ENCODE data around the gene KIAA1671.

GRCh38 chr22:25166266-25167040 lies 213.9 kb downstream of the KIAA1671 start:
- no peak for TF ChIP-seq CTCF (conservative IDR thresholded peaks at IDR 0.05; ENCODE audit: low read depth, low read length)
- TF ChIP-seq BHLHE40 (IDR thresholded peaks at IDR 0.05; ENCODE audit: low read depth, low read length), result no peak
- no peak for TF ChIP-seq USF2 (IDR thresholded peaks at IDR 0.05; ENCODE audit: low read depth, low read length)
- TF ChIP-seq SMC3 (IDR thresholded peaks at IDR 0.05; ENCODE audit: low read depth, low read length), result no peak
- TF ChIP-seq POLR2A (IDR thresholded peaks at IDR 0.05; ENCODE audit: low read depth, low read length), result no peak
- no peak for TF ChIP-seq CEBPB (IDR thresholded peaks at IDR 0.05; ENCODE audit: low read depth, low read length)
- TF ChIP-seq RFX5 (IDR thresholded peaks at IDR 0.05; ENCODE audit: low read depth, low read length), result no peak
- TF ChIP-seq MXI1 (IDR thresholded peaks at IDR 0.05; ENCODE audit: borderline replicate concordance, low read depth, low read length), result no peak
- no peak for TF ChIP-seq RAD21 (IDR thresholded peaks at IDR 0.05; ENCODE audit: low read length)
- TF ChIP-seq RCOR1 (IDR thresholded peaks at IDR 0.05; ENCODE audit: insufficient replicate concordance, low read length), result no peak
- TF ChIP-seq FOS (IDR thresholded peaks at IDR 0.05; ENCODE audit: low read depth, low read length), result no peak
- no peak for TF ChIP-seq NFE2L2 (IDR thresholded peaks at IDR 0.05; ENCODE audit: low read depth, low read length)
- TF ChIP-seq CHD1 (IDR thresholded peaks at IDR 0.05; ENCODE audit: low read depth, low read length), result no peak
- TF ChIP-seq ELK1 (IDR thresholded peaks at IDR 0.05; ENCODE audit: borderline replicate concordance, low read depth, low read length), result no peak
